ENCODE measurements around the gene ZMIZ1.

- TF ChIP-seq ZFP3 (tag by site-specific recombination; IDR thresholded peaks at IDR 0.05; ENCODE audit: low read depth) (no peak), ZNF76 (tag by site-specific recombination; IDR thresholded peaks at IDR 0.05; ENCODE audit: borderline replicate concordance, low read depth) (no peak), PRDM1 (tag by site-specific recombination; IDR thresholded peaks at IDR 0.05) (no peak), ZNF623 (tag by site-specific recombination; IDR thresholded peaks at IDR 0.05) (no peak), SETDB1 (IDR thresholded peaks at IDR 0.05; ENCODE audit: insufficient read length, low read length) (no peak), HOXA7 (CRISPR knock-in tag; IDR thresholded peaks at IDR 0.05; ENCODE audit: borderline replicate concordance) (no peak), ZNF776 (tag by site-specific recombination; IDR thresholded peaks at IDR 0.05; ENCODE audit: borderline replicate concordance) (no peak), ZNF521 (tag by site-specific recombination; IDR thresholded peaks at IDR 0.05) (no peak), ZNF677 (tag by site-specific recombination; IDR thresholded peaks at IDR 0.05) (no peak), ZNF548 (tag by site-specific recombination; IDR thresholded peaks at IDR 0.05) (no peak), ZNF274 (IDR thresholded peaks at IDR 0.05; ENCODE audit: low read length) (no peak), ZNF274 (tag by site-specific recombination; IDR thresholded peaks at IDR 0.05; ENCODE audit: borderline replicate concordance) (no peak)
- TF ChIP-seq, protein P1, sequence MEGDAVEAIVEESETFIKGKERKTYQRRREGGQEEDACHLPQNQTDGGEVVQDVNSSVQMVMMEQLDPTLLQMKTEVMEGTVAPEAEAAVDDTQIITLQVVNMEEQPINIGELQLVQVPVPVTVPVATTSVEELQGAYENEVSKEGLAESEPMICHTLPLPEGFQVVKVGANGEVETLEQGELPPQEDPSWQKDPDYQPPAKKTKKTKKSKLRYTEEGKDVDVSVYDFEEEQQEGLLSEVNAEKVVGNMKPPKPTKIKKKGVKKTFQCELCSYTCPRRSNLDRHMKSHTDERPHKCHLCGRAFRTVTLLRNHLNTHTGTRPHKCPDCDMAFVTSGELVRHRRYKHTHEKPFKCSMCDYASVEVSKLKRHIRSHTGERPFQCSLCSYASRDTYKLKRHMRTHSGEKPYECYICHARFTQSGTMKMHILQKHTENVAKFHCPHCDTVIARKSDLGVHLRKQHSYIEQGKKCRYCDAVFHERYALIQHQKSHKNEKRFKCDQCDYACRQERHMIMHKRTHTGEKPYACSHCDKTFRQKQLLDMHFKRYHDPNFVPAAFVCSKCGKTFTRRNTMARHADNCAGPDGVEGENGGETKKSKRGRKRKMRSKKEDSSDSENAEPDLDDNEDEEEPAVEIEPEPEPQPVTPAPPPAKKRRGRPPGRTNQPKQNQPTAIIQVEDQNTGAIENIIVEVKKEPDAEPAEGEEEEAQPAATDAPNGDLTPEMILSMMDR (tag by site-specific recombination; IDR thresholded peaks at IDR 0.05): no peak
- TF ChIP-seq, protein P2, sequence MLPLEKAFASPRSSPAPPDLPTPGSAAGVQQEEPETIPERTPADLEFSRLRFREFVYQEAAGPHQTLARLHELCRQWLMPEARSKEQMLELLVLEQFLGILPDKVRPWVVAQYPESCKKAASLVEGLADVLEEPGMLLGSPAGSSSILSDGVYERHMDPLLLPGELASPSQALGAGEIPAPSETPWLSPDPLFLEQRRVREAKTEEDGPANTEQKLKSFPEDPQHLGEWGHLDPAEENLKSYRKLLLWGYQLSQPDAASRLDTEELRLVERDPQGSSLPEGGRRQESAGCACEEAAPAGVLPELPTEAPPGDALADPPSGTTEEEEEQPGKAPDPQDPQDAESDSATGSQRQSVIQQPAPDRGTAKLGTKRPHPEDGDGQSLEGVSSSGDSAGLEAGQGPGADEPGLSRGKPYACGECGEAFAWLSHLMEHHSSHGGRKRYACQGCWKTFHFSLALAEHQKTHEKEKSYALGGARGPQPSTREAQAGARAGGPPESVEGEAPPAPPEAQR (tag by site-specific recombination; IDR thresholded peaks at IDR 0.05): no peak
Measured at GRCh38 chr10:79070606-79071395, 2.0 kb downstream of the ZMIZ1 start.

All from HEK293 (cell line).